ENCODE data around the gene ACADL.
"Not testable (repeated sequence)": the region's sequence is repeated elsewhere in the genome, so short reads cannot be mapped to it uniquely, and the experiment has no call there.

Gene ACADL

DNA sequence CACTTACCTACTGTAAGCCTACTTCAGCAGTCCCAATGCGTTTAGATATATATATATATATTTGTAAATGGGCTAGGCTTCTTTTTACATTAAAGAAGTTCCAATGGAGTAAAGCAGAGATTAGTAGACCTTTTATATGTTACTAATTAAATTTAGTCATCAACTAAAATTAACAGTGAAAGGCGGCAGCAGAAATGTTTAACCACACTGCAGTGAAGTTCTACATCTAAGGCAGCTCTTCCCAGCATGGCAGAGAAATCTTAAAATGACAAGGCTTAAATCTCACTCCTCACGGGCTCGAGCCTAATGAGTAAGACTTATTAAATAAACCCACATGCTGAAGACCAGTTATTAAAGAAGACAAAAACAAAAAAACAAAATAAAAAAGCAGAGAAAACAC lies 34.9 kb downstream of the ACADL start:
- no peak overlapping the region for H3K4me3 ChIP-seq (ENCODE audit: low read depth, low read length)
- TF ChIP-seq, protein P1, sequence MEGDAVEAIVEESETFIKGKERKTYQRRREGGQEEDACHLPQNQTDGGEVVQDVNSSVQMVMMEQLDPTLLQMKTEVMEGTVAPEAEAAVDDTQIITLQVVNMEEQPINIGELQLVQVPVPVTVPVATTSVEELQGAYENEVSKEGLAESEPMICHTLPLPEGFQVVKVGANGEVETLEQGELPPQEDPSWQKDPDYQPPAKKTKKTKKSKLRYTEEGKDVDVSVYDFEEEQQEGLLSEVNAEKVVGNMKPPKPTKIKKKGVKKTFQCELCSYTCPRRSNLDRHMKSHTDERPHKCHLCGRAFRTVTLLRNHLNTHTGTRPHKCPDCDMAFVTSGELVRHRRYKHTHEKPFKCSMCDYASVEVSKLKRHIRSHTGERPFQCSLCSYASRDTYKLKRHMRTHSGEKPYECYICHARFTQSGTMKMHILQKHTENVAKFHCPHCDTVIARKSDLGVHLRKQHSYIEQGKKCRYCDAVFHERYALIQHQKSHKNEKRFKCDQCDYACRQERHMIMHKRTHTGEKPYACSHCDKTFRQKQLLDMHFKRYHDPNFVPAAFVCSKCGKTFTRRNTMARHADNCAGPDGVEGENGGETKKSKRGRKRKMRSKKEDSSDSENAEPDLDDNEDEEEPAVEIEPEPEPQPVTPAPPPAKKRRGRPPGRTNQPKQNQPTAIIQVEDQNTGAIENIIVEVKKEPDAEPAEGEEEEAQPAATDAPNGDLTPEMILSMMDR (IDR thresholded peaks at IDR 0.05; ENCODE audit: low read depth, low read length, missing control alignments): no peak
- no peak for DNase-seq (ENCODE audit: low read depth)

DNA sequence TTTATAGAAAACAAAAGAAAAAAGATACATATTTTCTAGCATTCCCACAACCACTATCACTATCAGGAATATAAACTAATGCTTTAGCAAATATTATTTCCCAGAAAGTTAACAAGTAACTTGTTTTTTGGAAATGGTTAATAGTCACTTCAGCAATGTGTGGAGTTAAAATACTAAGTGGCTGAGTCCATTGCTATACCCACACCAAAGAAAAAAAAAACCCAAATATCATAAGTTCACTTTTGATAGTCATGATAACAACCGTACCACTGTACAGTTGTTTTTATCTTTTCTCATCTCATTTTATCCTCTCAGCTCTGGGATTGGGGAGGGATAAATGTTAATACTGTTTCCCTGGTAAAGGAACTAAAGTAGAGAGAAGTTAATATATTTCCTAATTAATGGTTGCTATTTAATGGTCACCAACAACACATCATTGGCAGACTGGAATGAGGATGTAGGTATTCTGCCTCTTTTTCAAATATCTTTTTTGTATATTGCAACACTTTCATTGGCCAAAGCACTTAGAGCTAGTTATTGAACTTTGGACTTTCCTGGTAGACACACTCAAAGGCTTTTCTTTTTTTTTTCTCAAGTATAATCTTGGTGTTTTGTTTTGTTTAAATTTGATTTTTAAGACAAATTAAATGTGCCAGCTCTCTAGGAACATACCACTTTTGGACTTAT lies 35.7 kb downstream of the ACADL start:
- DNase-seq (ENCODE audit: low read depth): no peak
- TF ChIP-seq, protein P1 (IDR thresholded peaks at IDR 0.05; ENCODE audit: low read depth, low read length, missing control alignments): no peak
- H3K4me3 ChIP-seq (ENCODE audit: low read depth, low read length): no peak overlapping the region

DNA sequence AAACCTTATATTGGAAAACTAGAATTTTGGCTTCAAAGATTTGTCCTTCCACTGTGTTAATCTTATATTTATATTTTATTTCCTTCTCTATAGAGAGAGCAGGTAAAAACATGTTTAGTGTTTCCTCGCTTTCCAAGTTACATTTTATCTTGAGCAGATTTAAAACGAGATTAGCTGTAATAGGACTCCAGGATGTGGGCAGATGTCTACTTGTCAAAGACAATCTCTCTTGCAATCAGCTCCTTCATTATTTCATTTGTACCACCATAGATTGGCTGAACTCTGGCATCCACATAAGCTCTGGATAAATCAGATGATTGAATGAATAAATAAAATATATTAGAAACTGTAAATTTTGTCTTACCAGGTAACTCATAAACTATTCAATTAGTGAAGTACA lies 36.5 kb downstream of the ACADL start:
- DNase-seq (ENCODE audit: low read depth): no peak
- no peak overlapping the region for H3K4me3 ChIP-seq (ENCODE audit: low read depth, low read length)
- TF ChIP-seq, protein P1 (IDR thresholded peaks at IDR 0.05; ENCODE audit: low read depth, low read length, missing control alignments): no peak

DNA sequence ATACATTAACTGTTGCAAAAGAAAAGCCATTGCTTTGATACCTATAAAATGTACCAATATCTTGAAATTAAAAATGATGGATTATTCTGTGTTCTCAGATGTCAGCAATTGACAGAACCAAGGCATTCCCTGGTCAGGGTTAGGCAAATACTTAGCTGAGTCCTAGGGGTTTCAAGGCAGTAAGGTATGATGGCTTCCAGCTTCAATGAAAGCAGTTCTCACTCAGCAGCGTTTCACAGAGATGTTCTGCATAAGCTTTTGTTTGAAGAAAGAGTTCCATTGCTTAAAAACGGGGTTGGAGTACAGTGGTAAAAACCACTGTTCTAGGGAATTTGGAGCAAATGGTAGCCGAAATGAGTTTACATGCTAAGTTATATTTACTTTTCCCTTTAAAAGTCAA lies 37.1 kb downstream of the ACADL start:
- no peak overlapping the region for H3K4me3 ChIP-seq (ENCODE audit: low read depth, low read length)
- no peak for DNase-seq (ENCODE audit: low read depth)
- TF ChIP-seq, protein P1 (IDR thresholded peaks at IDR 0.05; ENCODE audit: low read depth, low read length, missing control alignments): no peak

DNA sequence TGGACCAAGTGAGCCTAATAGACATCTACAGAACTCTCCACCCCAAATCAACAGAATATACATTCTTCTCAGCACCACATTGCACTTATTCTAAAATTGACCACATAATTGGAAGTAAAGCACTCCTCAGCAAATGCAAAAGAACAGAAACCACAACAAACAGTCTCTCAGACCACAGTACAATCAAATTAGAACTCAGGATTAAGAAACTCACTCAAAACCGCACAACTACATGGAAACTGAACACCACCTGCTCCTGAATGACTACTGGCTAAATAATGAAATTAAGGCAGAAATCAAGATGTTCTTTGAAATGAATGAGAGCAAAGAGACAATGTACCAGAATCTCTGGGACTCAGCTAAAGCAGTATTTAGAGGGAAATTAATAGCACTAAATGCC lies 41.3 kb downstream of the ACADL start:
- DNase-seq (ENCODE audit: low read depth): not testable (repeated sequence)

DNA sequence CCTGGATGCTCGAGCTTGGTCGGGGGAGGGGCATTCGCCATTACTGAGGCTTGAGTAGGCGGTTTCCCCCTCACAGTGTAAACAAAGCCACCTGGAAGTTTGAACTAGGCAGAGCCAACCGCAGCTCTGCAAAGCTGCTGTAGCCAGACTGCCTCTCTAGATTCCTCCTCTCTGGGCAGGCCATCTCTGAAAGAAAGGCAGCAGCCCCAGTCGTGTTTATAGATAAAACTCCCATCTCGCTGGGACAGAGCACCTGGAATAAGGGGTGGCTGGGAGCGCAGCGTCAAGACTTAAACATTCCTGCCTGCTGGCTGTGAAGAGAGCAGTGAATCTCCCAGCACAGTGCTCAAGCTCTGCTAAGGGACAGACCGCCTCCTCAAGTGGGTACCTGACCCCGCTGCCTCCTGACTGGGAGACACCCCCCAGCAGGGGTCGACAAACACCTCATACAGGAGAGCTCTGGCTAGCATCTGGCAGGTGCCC lies 43.6 kb downstream of the ACADL start:
- H3K4me3 ChIP-seq (ENCODE audit: low read depth, low read length); DNase-seq (ENCODE audit: low read depth): not testable (repeated sequence)

More for the DNA sequence above, 41.3 kb downstream of the ACADL start:
- not testable (repeated sequence) for H3K4me3 ChIP-seq (ENCODE audit: low read depth, low read length)

DNA sequence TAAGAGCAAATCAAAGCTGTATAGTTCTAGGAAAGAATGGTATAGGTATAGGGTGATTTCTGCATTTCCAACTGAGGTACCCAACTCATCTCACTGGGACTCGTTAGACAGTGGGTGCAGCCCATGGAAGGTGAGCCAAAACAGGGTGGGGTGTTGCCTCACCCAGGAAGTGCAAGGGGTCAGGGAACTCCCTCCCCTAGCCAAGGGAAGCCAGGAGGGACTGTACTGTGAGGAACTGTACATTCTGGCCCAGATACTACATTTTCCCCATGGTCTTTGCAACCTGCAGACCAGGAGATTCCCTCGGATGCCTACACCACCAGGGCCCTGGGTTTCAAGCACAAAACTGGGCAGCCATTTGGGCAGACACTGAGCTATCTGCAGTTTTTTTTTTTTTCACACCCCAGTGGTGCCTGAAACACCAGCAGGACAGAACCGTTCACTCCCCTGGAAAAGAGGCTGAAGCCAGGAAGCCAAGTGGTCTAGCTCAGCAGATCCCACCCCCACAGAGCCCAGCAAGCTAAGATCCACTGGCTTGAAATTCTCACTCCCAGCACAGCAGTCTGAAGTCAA lies 44.1 kb downstream of the ACADL start:
- not testable (repeated sequence) for DNase-seq (ENCODE audit: low read depth); H3K4me3 ChIP-seq (ENCODE audit: low read depth, low read length)

DNA sequence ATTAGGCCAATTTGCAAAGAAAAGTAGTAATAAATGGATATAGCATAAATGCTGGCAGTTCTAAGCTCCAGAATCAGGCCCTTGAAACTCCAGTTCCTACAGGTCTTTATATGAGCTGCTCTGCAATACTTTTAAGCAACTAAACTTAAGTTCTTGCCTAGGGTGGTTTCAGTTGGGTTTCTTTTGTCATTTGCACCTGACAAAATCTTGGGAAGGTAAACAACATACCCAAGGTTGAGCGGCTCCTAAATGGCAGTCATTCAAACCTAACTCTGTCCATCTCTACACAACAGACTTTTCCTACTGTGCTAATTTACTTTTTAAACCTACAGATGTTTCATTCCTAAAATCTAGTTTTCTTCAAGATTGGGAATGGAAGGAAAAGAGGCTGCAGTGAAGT lies 44.8 kb downstream of the ACADL start:
- H3K4me3 ChIP-seq (ENCODE audit: low read depth, low read length): no peak overlapping the region
- DNase-seq (ENCODE audit: low read depth): no peak
- TF ChIP-seq, protein P1 (IDR thresholded peaks at IDR 0.05; ENCODE audit: low read depth, low read length, missing control alignments): no peak

Measured in GM12864 (cell line).